NCI-H446 (cell line): ENCODE results near the gene TUBD1.
A peak's percentile ranks its signal among the peaks of the same experiment; 100 is the strongest.
"Not testable (repeated sequence)": the region's sequence is repeated elsewhere in the genome, so short reads cannot be mapped to it uniquely, and the experiment has no call there.

Experiments used
- DNase-seq, 2 experiments: peaks; one replicate each; lab custom pipeline; 2025; lab: John Stamatoyannopoulos, UW

The TUBD1 gene

GRCh38 chr17:59874376-59874775 lies 18.4 kb downstream of the TUBD1 start:
- no peak for DNase-seq

- not testable (repeated sequence) for DNase-seq
These were observed 19.3 kb downstream of the TUBD1 start for GRCh38 chr17:59873414-59873813.

GRCh38 chr17:59872351-59872750 lies 20.4 kb downstream of the TUBD1 start:
- no peak for DNase-seq

GRCh38 chr17:59870482-59870881 lies 22.3 kb downstream of the TUBD1 start:
- no peak for DNase-seq

- no peak for DNase-seq
These were observed 22.9 kb downstream of the TUBD1 start for GRCh38 chr17:59869941-59870218.

GRCh38 chr17:59863616-59864015 lies 29.1 kb downstream of the TUBD1 start:
- no peak for DNase-seq

GRCh38 chr17:59859444-59860025 lies 33.2 kb downstream of the TUBD1 start:
- peak in 1 of 2 experiments; percentile 11 for DNase-seq

GRCh38 chr17:59858932-59859331 lies 33.8 kb downstream of the TUBD1 start:
- no peak for DNase-seq

GRCh38 chr17:59858167-59858816 lies 34.5 kb downstream of the TUBD1 start:
- no peak for DNase-seq

GRCh38 chr17:59856859-59857794 lies 35.6 kb downstream of the TUBD1 start:
- DNase-seq = no peak

- not testable (repeated sequence) for DNase-seq
These were observed 38.6 kb downstream of the TUBD1 start for GRCh38 chr17:59853919-59854729.

- DNase-seq = no peak
These were observed 39.4 kb downstream of the TUBD1 start for GRCh38 chr17:59853168-59853918.

GRCh38 chr17:59852847-59853167 lies 39.9 kb downstream of the TUBD1 start:
- DNase-seq = not testable (repeated sequence)

GRCh38 chr17:59851439-59852375 lies 41.0 kb downstream of the TUBD1 start:
- DNase-seq = no peak

- DNase-seq = not testable (repeated sequence)
These were observed 42.4 kb downstream of the TUBD1 start for GRCh38 chr17:59850311-59850710.

GRCh38 chr17:59848778-59849177 lies 44.0 kb downstream of the TUBD1 start:
- no peak for DNase-seq

- no peak for DNase-seq
These were observed 44.4 kb downstream of the TUBD1 start for GRCh38 chr17:59848385-59848668.

GRCh38 chr17:59846394-59847165 lies 46.2 kb downstream of the TUBD1 start:
- peak in 1 of 2 experiments; percentile 40 for DNase-seq

- DNase-seq = peak in 1 of 2 experiments; percentile 55
These were observed 46.9 kb downstream of the TUBD1 start for GRCh38 chr17:59845595-59846393.
